DMS 273 treated with DMSO at 0.1 percent for 48 hours (cell line): ENCODE measurements around the gene KLK14.

Source experiments
- DNase-seq: peaks from one replicate; lab custom pipeline; 2025; lab: John Stamatoyannopoulos, UW

KLK14 gene

DNA sequence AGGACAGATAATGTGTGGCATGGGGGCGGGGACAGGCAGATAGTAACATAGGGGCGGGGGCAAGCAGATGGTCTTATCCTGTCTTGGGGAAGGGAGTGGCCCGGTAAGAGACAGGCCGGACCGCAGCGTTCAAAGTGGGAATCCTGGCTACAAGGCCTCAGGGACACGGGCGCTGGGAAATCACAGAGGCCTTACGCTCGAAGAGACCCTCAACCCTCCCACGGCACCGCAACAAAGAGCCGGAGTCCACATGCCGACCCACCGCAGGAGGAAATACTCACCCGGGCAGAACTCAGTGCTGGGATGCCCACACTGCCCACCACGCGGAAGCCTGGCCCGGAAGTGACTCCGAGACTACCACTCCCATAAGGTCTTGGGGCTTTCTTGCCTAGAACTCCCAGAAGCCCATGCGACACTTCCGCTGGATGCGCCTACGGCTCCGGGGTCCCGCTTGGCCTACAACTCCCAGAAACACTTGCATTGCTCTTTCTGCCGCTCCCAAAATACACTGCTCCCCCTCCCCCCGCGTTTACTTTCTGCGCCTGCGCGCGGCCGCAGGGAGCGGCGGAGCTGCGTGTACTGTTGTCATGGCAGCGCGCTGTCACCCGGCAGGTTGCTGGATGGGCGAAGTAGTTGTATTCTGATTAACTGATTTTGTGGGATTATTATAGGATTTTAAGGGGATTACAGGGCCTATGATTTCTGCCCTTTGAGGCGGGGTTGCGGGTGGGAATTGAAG lies 25.5 kb upstream of the KLK14 start, which contains the start of gene CTU1:
Gene CTU1, minus strand, starts transcription at position 344 of the 739 bp plus-strand sequence. CDS start 3,840 bp downstream, outside the sequence.
- peak; percentile 98 for DNase-seq

DNA sequence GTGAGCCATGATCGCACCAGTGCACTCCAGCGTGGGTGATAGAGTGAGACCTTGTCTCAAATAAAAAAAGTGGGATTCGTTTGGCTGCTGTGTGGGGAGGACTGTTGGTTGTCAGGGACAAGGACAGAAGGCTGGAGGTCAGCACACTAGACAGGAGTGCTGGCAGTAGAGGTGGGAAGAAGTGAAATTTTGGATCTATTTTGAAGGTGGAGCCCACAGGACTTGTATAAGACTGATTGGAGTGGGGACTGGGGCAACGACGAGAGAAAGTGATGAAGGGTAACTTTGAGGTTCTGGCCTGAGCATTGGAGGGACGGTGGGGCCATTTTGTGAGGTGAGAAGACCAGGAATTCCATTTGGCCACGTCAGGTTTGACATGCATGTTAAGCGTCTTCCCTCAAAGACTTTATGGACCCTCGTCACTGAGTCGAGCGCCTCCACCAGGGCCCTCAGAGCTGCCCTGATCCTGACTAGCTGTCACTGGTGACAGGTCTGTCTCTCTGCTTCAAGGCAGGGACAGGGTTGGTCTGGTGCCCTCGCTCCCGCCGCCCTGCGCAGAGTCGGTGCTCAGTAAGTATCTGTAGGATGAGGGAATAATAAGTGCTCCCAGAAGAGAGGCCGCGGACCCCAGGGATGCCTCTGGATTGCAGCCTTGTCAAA lies 24.8 kb upstream of the KLK14 start:
- DNase-seq = no peak

DNA sequence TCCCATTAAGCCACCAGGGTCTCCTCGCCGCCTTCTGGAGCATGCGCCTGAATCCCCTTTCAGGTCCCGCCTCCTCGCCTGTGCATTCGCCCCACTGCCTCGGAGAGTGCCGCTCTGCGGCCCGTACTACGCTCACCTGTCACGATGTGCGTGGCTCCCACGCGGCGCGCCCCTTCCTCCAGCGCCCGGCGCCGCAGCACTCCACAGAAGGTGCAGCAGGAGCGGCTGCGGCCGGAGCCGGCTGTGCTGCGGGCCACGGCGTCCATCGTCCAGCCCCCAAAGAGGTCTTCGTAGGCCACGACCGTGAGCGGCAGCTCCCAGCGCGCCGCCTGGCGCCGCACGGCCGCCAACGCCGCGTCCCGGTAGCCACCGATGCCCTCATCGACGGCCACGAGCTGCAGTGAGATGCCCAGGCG lies 21.2 kb upstream of the KLK14 start:
- DNase-seq = no peak

DNA sequence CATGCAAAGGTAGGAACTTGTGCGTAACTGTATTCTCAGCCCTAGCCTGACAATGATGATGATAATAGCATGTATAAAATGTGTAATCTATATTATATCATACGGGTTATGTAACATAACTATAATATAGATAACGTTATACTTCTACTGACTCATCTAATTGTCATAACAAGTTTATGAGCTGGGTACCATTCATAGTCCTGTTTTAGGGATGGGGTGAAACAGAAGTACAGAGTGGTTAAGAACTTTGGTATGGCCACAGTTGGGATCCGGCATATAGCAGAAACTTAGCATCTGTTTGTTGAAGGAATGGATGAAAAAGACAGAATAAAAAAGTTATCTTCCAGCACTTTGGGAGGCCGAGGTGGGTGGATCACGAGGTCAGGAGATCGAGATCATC lies 20.3 kb upstream of the KLK14 start:
- DNase-seq = no peak

DNA sequence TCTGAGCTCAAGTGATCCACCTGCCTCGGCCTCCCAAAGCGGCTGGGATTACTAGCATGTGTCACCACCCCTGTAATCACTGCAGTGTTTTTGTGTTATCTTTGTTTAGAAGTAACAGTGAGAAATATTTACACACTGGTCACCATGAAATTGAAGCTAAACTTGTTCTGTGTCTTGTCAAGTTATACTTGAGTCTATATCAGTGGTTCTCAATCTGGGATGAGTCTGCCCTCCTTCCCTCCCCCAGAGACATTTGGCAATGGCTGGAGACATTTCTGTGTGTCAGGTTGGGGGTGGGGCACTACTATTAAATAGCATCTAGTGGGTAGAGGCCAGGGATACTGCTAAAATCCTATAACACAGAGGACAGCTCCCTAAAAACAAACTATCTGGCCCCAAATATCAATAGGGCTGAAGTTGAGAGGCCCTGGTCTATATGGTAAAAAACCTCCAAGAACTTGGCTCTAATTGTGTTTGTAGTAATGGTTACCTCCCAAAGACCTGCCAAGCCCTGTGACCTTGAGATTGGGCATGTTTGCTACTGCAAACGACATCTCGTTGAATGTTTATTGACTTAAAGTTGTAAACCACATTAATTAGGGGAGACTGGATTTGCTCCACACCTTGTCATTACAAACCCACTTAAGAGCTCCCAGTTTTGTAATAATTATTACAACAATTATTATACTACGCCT lies 18.6 kb upstream of the KLK14 start:
- DNase-seq = no peak

DNA sequence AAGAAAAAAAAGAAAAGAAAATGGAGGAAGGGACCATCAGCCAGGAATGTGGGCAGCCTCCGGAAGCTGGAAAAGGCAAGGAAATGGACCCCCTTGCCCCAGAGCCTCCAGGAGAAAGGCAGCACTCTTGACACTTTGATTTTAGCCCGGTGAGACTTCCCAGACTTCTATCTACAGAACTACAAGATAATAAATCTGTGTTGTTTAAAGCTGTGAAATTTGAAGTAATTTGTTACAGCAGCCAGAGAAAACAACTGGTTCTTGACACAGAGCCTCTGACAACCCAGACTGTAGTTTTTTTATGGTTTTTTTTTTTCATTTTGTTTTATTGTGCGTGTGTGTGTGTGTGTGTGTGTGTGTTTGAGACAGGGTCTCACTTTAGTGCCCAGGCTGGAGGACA lies 17.9 kb upstream of the KLK14 start:
- no peak for DNase-seq

DNA sequence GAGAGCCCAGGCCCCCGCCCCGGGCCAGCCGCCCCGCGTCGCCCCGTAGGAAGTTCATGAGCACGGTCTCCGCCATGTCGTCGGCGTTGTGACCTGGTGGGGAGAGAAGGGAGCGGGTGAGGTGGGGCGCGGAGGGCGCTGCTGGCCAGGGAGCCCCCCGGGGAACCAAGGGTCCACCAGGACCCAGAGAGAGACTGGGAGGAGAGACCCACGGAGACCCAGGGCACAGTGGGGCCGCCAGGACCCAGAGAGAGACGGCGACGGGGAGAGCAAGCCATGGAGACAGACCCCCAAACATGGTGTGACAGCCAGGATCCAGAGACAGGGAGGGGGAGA lies 16.3 kb upstream of the KLK14 start:
- DNase-seq = no peak

DNA sequence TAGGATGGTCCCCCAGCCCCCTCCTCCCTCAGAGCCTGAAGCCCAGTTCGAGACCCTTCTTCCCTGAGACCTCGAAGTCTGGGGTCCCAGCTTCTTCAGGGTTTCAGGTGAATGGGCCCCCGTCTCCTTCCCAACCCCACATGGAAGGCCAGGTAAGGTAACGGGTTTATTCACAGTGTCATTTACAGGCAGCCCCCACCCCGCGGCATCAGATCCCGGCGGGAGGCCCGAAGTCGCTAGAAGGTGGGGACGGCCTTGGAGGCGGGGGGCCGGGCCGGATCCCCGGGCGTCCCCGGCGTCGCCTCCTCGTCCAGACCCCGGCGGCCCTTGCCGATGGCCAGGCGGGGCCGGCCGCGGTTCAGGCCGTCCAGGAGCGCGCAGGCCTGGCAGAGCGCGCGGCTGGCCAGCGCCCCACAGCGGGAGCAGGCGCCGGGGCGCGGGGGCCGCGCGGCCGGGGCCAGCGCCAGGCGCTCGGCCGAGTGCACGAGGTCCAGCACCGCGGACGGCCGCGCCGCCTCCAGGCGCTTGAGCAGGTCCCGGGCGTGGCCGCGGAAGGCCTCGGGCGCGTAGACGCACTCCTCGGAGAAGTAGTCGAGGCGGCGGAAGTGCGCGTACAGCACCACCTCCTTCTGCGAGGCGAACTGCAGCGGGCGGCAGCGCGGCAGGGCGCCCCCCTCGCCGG lies 15.8 kb upstream of the KLK14 start:
- DNase-seq = no peak

DNA sequence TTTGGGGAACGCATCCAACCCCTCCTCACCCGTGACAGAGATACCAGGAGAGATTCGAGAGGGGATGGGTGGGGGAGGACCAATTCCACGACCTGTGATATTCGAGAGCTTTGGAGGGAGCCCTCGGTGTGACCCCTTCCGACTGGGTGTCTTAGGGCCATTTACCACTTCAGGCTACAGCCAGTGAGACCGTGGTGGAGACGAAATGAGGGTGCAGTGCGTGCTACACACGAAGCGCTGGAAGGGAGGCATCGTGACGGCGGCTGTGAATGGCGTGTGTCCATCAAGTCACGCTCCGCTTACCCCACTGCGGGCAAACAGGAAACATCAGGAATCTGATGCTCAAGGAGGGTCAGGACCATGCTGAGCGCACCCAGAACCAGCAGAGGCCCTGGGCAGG lies 15.1 kb upstream of the KLK14 start:
- DNase-seq = no peak

DNA sequence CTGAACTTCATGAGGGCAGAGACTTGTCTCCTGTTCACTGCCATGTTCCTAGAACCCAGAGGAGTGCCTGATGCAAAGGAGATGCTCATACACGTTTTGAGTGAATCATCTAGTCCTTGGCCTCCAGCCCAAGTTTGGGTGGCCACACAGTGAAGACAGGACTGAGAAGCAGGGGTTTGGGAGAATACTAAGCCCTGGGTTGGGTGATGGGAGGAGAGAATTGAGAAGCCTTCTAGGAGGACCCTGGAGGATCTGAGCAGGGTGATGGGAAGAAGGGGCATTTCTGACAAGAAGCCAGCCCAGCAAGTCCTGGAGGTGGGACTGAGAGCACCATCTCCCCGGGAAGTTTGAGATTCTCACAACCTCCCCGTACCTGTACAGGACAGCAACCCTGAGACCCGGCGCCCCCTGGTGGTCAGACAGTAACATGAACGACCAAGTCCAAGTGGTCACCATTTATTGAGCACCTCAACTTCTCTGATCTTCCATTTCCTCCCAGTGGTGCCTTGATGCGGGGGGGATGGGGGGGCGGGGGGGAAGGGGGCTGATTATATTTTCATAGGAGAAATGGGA lies 14.6 kb upstream of the KLK14 start:
- no peak for DNase-seq

DNA sequence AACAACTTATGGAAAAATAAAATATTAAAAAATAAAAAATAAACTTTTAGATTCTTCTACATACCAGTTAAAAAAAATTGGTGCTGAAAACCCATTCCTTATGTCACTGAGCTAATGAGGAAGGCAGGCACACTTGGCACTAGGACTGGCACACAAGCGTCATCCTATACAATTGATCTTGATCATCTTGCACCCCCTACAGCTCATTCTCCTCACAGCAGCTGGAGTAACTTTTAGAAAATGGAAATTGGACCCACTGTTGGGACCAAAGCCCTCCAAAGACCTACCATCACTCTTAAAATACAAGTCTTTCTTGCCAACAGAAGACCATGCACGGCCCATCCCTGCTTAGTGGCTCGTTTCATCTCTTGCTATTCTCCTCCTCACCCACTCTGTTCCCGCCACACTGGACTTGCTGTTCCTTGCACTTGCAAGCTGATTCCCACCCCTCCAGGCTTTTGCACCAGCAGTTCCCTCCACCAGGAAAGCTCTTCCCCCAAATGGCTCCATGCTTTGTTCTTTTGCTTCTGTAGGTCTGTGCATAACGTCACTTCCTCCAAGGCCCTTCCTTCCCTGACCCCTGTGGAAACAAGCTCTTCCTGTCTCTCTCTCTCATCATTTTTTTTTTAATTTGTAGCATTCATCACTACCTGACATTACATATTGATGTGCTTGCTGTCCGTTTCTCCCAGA lies 13.9 kb upstream of the KLK14 start:
- no peak for DNase-seq

DNA sequence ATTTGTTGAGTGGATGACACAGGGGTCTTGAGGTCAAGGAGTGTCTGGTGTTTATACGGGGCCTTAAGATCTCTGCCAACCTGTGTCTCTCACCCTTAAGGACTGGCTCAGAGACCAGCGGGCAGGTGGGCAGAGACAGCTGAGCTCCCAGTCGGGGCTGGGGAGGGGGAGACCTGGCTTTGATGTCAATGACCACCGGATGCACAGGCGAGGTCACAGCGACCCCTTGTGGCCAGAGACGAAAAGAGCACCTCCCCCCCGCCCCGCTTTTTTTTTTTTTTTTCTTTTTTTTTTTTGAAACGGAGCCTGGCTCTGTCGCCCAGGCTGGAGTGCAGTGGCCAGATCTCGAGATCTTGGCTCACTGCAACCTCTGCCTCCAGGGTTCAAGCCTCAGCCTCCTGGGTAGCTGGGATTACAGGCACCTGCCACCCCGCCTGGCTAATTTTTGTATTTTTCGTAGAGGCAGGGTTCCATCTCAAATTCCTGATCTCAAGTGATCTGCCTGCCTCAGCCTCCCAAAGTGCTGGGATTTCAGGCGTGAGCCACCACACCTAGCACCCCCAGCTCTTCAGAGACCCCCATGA lies 12.1 kb upstream of the KLK14 start:
- no peak for DNase-seq

DNA sequence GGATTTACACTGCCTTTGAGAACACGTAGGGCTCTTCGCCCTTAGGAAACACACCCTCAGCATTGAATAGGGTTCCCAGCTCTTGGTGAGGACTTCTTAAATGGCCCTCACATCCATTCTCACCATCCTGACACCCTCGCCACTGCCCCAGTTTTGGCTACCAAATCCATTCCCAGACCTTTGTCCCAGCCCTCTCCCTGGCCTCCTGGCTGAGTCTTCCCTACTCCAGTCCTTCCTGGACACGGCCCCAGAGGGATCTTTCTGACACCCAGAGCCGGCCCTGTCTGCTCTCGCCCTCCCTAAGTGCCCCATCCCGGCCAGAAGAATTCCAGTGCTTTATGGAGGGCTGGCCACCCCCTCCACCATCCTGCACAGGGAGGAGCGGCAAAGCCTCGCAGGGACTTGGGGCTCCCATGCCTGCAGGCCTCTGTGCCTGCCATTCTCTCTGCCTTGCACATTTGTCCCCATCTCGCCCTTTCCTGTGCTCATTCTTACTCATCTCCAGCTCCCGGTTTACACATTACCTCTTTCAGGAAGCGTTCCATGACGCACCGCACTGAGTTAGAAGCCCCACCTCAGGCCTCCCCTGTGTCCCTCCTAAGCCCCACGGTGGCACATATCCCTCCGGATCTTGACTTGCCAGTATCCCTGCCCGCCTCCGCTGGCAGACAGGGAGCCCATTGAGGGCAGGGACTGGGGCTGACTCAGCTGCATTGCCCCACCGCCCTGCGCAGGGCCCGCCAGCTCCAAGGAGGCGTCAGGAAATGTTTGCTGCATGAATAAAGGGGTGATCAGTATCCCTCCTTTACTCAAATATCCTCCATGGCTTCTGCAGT lies 11.0 kb upstream of the KLK14 start:
- no peak for DNase-seq

DNA sequence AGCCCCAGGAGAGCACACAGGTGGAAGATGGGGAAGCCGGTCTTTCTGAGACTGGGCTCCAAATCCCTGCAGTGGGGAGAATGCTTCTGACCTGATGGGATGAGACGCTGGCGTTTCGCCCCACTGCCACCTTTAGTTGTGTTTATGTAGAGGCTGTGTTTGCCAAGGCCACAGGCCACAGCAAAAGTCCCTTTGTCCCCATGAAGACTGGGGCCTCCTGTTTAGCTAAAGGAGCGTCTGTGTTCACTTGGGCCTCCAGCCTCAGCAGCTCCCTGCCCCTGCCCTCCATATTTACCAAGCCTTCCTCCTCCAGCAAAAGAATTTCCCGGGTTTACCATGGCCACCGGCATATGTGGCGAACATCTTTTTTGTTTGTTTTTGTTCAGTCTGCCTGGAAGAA lies 10.4 kb upstream of the KLK14 start:
- DNase-seq = no peak

DNA sequence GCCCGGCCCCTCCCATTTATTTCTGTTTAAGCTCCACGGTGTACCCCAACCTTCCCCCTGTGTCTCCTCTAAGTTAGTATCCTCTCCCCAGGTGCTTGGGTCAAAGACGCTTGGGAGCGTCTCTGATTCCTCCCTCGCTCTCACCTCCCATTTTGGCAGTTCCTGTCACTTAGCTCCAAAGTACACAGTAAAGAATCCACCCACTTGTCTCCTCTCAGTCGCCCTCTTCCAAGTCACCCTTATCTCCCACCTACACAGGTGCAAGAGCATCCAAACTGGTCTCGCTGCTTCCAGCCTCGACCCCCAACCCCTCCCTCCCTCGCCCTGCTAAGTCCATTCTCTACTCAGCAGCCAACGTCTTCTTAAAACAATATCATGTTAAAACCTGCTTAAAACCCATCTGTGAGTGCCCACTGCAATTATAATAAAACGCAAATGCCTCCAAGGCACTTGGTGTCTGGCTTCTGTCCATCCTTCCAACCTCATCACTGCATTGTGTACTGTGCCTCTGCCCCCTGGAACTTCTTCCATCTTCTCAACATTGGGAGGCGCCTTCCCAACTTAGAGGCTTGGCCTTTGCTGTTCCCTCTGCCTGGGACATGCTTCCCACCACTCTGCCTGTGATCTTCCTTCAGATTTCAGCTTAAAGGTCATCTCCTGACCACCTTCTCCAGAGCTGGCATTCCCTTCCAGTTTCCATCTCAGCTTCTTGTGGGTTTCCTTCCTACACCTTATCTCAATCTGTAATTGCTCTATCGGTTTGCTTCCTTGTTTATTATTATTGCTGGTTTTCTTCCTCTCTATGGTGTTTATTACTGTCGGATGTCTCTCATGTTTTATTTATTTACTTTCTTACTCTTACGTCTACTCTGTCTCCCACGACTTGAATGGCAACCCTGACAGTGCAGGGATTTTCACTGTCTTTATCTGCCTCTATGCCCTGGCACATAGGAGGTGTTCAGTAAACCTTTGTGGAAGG lies 9.5 kb upstream of the KLK14 start:
- no peak for DNase-seq

DNA sequence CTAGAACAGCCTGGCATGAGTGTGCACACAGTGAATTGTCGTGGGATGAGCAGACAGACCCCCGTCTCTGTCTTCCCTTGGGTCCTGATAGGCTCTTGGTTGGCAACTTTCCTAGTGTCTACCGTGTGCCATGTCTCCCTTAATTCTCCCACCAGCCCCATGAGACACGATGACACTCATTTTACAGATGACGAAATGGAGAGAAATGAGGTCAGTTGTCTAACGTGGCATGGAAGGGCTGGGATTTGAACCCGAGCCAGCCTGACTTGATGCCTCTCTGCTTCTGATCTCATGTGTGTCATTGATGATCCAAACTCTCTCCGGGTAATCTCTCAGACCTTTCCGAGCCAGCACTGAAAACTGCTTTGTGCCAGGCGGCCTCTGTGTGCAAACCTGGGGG lies 8.4 kb upstream of the KLK14 start:
- DNase-seq = no peak

DNA sequence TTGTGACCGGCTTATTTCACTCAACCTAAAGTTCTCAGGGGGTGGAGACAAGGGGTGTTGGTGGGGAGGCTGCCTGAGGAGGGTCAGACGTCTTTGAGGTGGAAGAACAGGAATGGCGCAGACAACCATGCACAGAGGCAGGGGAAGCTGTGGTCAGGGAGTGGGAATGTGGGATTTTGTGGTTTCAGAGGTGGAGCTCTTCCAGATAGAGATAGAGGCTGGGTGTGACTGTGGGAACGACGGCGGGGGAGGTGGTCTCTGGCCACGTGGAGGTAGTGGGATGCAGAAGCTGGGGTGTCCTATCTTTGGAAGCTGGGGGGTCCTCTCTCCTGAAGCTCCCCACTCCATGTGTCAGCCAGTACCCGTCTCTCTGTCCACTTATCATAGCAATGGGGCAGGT lies 7.8 kb upstream of the KLK14 start:
- no peak for DNase-seq

DNA sequence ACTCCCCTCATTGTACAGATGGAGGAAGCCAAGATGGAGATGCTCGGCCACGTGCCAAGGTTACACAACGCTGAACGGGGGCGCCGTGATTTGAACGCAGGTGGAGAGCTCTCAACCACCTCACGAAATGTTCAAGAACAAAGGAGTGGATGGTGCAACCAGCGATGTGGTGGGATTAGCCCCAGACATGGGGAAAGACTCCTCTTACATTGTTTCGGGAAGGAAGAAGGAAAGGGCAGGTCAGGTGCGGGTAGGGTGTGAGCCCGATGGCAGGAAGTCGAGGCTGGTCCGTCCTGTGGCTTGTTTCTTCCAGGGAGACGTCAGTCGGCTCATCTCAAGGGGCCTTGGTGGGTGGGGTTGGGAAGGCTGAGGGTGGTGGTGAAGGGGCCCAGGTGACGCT lies 7.1 kb upstream of the KLK14 start:
- DNase-seq = no peak

DNA sequence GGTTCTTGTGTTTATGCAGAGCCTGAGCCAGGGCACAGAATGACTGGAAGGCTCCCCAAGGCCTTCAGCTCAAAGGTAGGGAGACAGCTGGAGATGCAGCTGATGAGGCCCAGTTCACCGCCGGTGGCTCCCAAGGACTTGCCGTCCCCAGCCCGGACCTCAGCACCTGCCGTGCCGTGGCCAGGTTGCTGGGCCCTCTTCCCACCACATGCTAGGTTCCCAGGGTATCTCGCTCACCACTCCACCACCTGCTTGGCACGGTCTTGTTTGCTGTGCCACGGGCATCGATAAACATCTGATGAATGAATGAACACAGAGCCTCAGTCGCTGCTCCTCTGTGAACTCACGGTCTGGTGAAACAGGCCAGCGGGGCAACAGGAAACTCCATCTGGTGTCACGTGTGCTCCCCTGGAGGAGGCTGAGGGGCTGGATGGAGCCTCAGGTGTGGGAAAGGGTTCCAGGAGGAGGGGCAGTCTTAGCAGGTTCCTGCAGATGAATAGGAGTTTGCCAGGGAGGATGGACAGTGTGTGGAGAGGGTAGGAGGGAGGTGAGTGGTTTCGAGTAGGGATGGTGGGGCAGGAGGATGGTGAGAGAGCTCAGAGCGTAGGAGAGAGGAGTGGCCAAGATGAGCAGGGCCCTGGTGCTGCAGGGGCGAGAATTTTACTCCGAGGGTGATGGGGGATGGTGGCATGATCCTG lies 3.6 kb upstream of the KLK14 start:
- DNase-seq = no peak
